Measurements from ENCODE around the gene PHF8.
A peak's percentile ranks its signal among the peaks of the same experiment; 100 is the strongest.

Gene PHF8

GRCh38 chrX:54048412-54048811, 4.1 kb upstream of the PHF8 start:
- DNase-seq (ENCODE audit: extremely low read depth, low read depth) = no peak
- TF ChIP-seq, protein P1, sequence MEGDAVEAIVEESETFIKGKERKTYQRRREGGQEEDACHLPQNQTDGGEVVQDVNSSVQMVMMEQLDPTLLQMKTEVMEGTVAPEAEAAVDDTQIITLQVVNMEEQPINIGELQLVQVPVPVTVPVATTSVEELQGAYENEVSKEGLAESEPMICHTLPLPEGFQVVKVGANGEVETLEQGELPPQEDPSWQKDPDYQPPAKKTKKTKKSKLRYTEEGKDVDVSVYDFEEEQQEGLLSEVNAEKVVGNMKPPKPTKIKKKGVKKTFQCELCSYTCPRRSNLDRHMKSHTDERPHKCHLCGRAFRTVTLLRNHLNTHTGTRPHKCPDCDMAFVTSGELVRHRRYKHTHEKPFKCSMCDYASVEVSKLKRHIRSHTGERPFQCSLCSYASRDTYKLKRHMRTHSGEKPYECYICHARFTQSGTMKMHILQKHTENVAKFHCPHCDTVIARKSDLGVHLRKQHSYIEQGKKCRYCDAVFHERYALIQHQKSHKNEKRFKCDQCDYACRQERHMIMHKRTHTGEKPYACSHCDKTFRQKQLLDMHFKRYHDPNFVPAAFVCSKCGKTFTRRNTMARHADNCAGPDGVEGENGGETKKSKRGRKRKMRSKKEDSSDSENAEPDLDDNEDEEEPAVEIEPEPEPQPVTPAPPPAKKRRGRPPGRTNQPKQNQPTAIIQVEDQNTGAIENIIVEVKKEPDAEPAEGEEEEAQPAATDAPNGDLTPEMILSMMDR (IDR thresholded peaks at IDR 0.05; ENCODE audit: low read depth, low read length) = no peak

GRCh38 chrX:54045563-54046228, 1.4 kb upstream of the PHF8 start:
- TF ChIP-seq, protein P1 (IDR thresholded peaks at IDR 0.05; ENCODE audit: low read depth, low read length) = no peak
- DNase-seq (ENCODE audit: extremely low read depth, low read depth) = no peak

GRCh38 chrX:54044877-54045338, 635 bp upstream of the PHF8 start:
- TF ChIP-seq, protein P1 (IDR thresholded peaks at IDR 0.05; ENCODE audit: low read depth, low read length) = no peak
- DNase-seq (ENCODE audit: extremely low read depth, low read depth) = no peak

DNA sequence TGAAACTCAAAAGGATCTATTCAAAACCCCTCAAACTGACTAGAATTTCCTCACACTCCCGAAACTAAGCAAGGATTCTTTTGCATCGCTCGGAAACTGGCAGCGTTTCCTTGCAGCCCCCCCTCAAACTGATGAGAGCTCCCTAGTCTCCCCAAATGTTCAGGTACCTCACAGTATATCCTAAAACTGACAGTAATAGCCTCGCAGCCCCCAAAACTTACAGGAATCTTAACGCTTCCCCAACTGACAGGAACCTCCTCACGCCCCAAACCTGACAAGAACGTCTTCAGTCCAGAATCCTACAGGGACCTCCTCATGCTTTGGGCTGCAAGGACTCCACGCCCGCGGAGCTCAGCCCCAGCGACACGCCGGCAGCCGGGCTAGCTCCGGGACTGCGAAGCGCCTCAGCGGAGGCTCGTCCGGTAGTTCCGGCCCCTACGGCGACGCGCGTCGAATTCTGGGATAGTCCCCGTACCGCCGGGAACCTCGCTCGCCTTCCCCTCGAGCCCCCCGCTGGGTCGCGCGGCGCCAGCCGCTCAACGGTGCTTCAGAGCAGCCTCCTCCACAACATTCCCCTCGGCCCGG, 640 bp downstream of the PHF8 start:
- TF ChIP-seq, protein P1 (IDR thresholded peaks at IDR 0.05; ENCODE audit: low read depth, low read length) = no peak
- DNase-seq (ENCODE audit: extremely low read depth, low read depth) = no peak

DNA sequence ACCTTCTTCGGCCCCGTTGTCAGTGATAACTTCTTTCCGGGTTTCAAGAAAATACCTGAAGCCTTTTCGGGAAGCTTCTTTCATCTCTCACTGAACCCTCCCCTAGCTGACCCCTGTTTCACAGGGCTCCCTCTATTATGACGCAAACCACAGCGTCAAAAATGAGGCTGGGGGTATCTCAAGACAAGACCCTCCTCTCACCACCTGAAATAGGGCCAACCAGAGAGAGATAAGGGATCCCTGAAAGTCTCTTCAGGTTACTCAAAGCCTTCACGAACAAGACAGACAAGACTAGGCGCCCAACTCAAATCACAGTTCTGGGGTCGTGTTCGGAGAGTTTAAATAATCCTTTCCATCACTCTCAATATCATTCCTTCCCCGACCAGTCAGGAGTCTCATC, 1.2 kb downstream of the PHF8 start:
- no peak for DNase-seq (ENCODE audit: extremely low read depth, low read depth)
- TF ChIP-seq, protein P1 (IDR thresholded peaks at IDR 0.05; ENCODE audit: low read depth, low read length) = no peak

DNA sequence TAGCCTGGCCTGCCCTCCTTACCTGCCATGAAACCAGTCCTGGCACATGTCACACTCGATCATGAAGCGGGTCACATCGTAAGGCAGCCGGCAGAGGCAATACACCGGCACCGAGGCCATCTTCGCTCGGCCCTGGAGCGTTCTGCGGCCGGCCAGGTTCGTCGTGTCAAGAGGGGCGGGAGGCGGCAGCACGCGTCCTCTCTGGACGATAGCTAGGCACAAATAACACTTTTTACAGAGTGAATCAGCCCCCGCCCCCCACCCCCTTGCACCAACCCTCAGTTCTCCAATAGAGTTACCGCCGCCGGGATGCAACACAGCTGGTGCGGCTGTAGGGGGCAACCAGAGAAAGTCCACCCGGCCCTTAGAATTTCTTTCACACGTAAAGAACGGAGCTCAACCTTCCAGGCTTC, 1.7 kb downstream of the PHF8 start:
- peak; percentile 10 for DNase-seq (ENCODE audit: extremely low read depth, low read depth)

DNA sequence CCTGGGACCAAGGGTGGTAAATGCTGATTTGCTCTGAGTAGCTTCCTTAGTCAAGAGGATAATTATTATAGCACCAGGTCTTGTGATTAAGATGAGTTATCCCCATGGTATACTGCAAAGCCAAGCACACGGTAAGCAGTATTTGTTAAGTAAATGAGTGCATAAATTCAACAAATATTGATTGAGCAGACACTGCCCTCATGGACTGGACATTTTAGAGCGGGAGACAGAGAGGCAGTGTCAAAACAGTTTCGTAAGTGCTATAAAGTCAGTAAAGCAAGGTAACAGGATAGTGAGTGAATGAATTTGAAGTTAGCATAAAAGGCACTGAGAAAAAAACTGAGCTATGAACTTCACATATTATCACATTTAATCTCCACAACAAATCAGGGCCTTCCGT, 13.9 kb downstream of the PHF8 start:
- no peak for DNase-seq (ENCODE audit: extremely low read depth, low read depth)
- TF ChIP-seq, protein P1 (IDR thresholded peaks at IDR 0.05; ENCODE audit: low read depth, low read length) = no peak

More for the DNA sequence above, 1.7 kb downstream of the PHF8 start:
- TF ChIP-seq, protein P1 (IDR thresholded peaks at IDR 0.05; ENCODE audit: low read depth, low read length) = peak; percentile 37
